Measurements from ENCODE around the gene PLPPR3. TPM values are rescaled to one million over a fixed set of nuclear protein-coding genes. Genes with fewer than 3 reads are reported as not detected.

The PLPPR3 gene
- total RNA-seq, 2 donors from 2014 or later, result 0.27 to 20.3 TPM

DNA sequence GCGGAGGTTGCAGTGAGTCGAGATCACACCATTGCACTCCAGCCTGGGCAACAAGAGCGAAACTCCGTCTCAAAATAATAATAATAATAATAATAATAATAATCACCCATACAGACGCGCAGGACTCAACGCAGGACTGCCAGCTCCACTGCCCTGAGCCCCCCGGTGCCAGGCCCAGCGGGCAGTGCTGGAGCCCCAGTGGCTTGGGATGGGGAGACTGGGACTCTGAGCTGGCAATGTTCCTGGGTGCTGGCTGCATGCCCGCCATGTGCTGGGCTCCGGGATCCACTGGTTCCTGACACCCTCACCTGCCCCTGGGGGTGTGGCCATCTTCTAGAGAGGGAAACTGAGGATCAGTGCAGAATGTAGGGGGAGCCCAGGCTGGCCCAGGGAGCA, 5.6 kb upstream of the PLPPR3 start:
- Histone ChIP-seq H3K27me3 (replicated peaks; ENCODE audit: insufficient read depth) (peaks cover 3% of the 10 kb centered on the region), H3K4me3 (no peak overlapping the region), H3K27ac (no peak overlapping the region), H3K4me1 (replicated peaks) (peaks cover 1% of the 10 kb centered on the region), H3K9me3 (no peaks in the 10 kb centered on the region), H3K36me3 (no peaks in the 10 kb centered on the region)
- TF ChIP-seq, protein P1, sequence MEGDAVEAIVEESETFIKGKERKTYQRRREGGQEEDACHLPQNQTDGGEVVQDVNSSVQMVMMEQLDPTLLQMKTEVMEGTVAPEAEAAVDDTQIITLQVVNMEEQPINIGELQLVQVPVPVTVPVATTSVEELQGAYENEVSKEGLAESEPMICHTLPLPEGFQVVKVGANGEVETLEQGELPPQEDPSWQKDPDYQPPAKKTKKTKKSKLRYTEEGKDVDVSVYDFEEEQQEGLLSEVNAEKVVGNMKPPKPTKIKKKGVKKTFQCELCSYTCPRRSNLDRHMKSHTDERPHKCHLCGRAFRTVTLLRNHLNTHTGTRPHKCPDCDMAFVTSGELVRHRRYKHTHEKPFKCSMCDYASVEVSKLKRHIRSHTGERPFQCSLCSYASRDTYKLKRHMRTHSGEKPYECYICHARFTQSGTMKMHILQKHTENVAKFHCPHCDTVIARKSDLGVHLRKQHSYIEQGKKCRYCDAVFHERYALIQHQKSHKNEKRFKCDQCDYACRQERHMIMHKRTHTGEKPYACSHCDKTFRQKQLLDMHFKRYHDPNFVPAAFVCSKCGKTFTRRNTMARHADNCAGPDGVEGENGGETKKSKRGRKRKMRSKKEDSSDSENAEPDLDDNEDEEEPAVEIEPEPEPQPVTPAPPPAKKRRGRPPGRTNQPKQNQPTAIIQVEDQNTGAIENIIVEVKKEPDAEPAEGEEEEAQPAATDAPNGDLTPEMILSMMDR (IDR thresholded peaks at IDR 0.05), result no peak
- no peak for TF ChIP-seq POLR2A (IDR thresholded peaks at IDR 0.05)
- no peak for TF ChIP-seq POLR2AphosphoS5 (IDR thresholded peaks at IDR 0.05)
- intact Hi-C loops (cut with DNase I), result no loop called here
- DNase-seq (ENCODE audit: low spot score), result no peak
- 88% methylated on average over 11 of the region's 11 CpGs for WGBS

DNA sequence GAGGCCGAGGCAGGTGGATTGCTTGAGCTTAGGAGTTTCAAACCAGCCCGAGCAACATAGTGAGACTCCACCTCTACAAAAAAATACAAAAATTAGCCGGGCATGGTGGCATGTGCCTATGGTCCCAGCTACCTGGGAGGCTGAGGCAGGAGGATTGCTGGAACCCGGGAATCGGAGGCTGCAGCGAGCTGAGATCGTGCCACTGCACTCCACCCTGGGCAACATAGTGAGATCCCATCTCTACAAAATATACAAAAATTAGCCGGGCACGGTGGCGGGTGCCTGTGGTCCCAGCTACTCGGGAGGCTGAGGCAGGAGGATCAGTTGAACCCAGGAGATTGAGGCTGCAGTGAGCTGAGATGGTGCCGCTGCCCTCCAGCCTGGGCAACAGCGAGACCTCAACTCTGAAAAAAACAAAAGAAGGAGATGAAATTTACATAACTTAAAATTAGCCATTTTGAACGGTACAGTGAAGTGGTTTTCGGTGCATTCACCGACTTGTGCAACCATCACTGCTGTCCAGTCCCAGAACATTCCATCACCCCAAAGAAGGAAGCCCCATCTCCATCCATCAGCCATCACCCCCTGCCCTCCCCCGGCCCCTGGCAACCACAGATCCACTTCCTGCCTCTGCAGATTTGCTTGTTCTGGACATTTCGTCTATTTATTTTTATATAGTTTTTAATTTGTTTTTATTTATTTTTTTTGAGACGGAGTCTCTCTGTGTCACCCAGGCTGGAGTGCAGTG, 4.3 kb upstream of the PLPPR3 start:
- Histone ChIP-seq H3K36me3 (no peaks in the 10 kb centered on the region), H3K27me3 (replicated peaks; ENCODE audit: insufficient read depth) (peaks cover 4% of the 10 kb centered on the region), H3K27ac (no peak overlapping the region), H3K9me3 (no peaks in the 10 kb centered on the region), H3K4me1 (replicated peaks) (peaks cover 12% of the 10 kb centered on the region), H3K4me3 (no peak overlapping the region)
- no peak for DNase-seq (ENCODE audit: low spot score)
- 80% methylated on average over 19 of the region's 19 CpGs for WGBS
- no peak for TF ChIP-seq POLR2AphosphoS5 (IDR thresholded peaks at IDR 0.05)
- no peak for TF ChIP-seq POLR2A (IDR thresholded peaks at IDR 0.05)
- TF ChIP-seq, protein P1 (IDR thresholded peaks at IDR 0.05), result no peak
- intact Hi-C loops (cut with DNase I), result no loop called here

DNA sequence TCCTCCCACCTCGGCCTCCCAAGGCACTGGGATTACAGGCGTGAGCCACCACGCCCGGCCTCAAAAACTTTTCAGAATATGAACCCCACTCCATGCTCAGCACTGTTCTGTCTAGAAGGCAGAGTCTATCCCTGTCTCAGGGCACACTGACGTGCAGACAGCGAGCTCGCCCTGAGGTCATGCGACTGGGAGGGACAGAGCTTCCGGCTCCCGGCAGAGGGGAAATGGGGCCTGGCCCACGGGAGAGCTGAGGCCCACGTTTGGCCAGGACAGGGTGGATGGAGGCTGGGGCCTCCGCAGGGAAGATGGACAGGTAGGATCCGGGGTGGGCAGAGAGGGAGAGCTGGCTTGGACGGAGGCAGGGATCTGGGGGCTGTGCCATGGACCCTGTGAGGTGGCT, 3.1 kb upstream of the PLPPR3 start:
- intact Hi-C loops (cut with DNase I), result no loop called here
- H3K4me1 ChIP-seq (replicated peaks), result peaks cover 12% of the 10 kb centered on the region
- H3K4me3 ChIP-seq, result no peak overlapping the region
- H3K9me3 ChIP-seq, result no peaks in the 10 kb centered on the region
- TF ChIP-seq, protein P1 (IDR thresholded peaks at IDR 0.05), result no peak
- TF ChIP-seq POLR2AphosphoS5 (IDR thresholded peaks at IDR 0.05) (no peak), POLR2A (IDR thresholded peaks at IDR 0.05) (no peak)
- no peaks in the 10 kb centered on the region for H3K36me3 ChIP-seq
- no peak overlapping the region for H3K27ac ChIP-seq
- 84% methylated on average over 15 of the region's 15 CpGs for WGBS
- DNase-seq (ENCODE audit: low spot score), result no peak
- peaks cover 4% of the 10 kb centered on the region for H3K27me3 ChIP-seq (replicated peaks; ENCODE audit: insufficient read depth)

DNA sequence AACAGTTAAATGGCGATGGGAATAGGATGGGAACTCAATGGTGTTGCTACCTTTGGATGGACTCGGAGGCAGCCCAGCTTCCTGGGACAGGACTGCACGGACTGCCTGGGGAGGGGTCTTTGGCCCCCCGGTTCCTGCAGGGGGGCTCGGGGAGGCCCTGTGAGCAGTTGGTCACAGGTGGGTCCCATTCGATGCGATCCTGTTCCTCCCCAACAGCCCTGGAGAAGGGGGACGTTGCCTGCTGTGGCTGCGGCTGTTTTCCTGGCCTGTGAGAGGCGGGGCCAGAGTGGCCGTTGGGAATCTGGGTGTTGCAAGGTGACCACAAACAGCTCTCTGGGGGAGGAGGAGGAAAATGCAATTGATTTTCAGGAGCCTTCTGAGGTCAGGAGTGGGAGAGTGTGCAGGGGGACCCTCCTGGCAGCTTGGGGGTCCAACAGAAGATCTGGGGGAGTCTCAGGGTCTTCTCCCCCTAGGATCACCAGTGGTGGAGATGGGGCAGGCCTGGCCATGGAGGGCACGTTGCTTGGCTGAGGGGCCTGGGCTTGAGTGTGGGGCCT, 1.9 kb upstream of the PLPPR3 start:
- no peak overlapping the region for H3K4me3 ChIP-seq
- no peaks in the 10 kb centered on the region for H3K9me3 ChIP-seq
- H3K4me1 ChIP-seq (replicated peaks), result peaks cover 12% of the 10 kb centered on the region
- 60% methylated on average over 12 of the region's 12 CpGs for whole genome bisulfite sequencing
- no peaks in the 10 kb centered on the region for H3K36me3 ChIP-seq
- H3K27ac ChIP-seq, result no peak overlapping the region
- no peak for DNase-seq (ENCODE audit: low spot score)
- peaks cover 4% of the 10 kb centered on the region for H3K27me3 ChIP-seq (replicated peaks; ENCODE audit: insufficient read depth)
- intact Hi-C loops (cut with DNase I), result no loop called here
- TF ChIP-seq, protein P1 (IDR thresholded peaks at IDR 0.05), result no peak
- TF ChIP-seq POLR2A (IDR thresholded peaks at IDR 0.05) (no peak), POLR2AphosphoS5 (IDR thresholded peaks at IDR 0.05) (no peak)
